ENCODE data around the gene ZBP1. TPM values are rescaled to one million over a fixed set of nuclear protein-coding genes. Genes with fewer than 3 reads are reported as not detected.

ZBP1 gene
- total and polyA plus RNA-seq, 3 donors from 2014 or later: 0.31 to 0.66 TPM; not detected in 1

GRCh38 chr20:57568088-57568896 is 51.9 kb downstream of the ZBP1 start:
- 55 to 69% methylated on average over 9 to 13 of the region's 13 CpGs for WGBS, 2 donors
- intact Hi-C loops (cut with DNase I; ENCODE audit: low total_unique reads): no loop called here
- TF ChIP-seq POLR2A (IDR thresholded peaks at IDR 0.05): no peak
- TF ChIP-seq CTCF (IDR thresholded peaks at IDR 0.05): no peak

GRCh38 chr20:57567471-57568079 is 52.7 kb downstream of the ZBP1 start:
- intact Hi-C loops (cut with DNase I; ENCODE audit: low total_unique reads): no loop called here
- H3K4me1 ChIP-seq: no peaks in the 10 kb centered on the region
- no peak overlapping the region for H3K27ac ChIP-seq
- H3K4me3 ChIP-seq: no peak overlapping the region
- no peaks in the 10 kb centered on the region for H3K36me3 ChIP-seq (ENCODE audit: low read depth, missing control alignments)
- DNase-seq: no peak
- H3K27me3 ChIP-seq: no peaks in the 10 kb centered on the region
- WGBS, 2 donors: 86 to 88% methylated on average over 8 to 9 of the region's 9 CpGs
- TF ChIP-seq CTCF (IDR thresholded peaks at IDR 0.05) (no peak), POLR2A (IDR thresholded peaks at IDR 0.05) (no peak)
- H3K9me3 ChIP-seq: no peaks in the 10 kb centered on the region

More at GRCh38 chr20:57568088-57568896, 51.9 kb downstream of the ZBP1 start:
- H3K4me1 ChIP-seq: no peaks in the 10 kb centered on the region
- no peaks in the 10 kb centered on the region for H3K36me3 ChIP-seq (ENCODE audit: low read depth, missing control alignments)
- no peak for DNase-seq
- H3K27ac ChIP-seq: no peak overlapping the region
- H3K9me3 ChIP-seq: no peaks in the 10 kb centered on the region
- no peaks in the 10 kb centered on the region for H3K27me3 ChIP-seq
- H3K4me3 ChIP-seq: no peak overlapping the region

GRCh38 chr20:57566803-57567459 is 53.3 kb downstream of the ZBP1 start:
- H3K27ac ChIP-seq: no peak overlapping the region
- H3K36me3 ChIP-seq (ENCODE audit: low read depth, missing control alignments): no peaks in the 10 kb centered on the region
- no peaks in the 10 kb centered on the region for H3K27me3 ChIP-seq
- H3K9me3 ChIP-seq: no peaks in the 10 kb centered on the region
- no peaks in the 10 kb centered on the region for H3K4me1 ChIP-seq
- 81 to 83% methylated on average over 10 of the region's 10 CpGs for WGBS, 2 donors
- intact Hi-C loops (cut with DNase I; ENCODE audit: low total_unique reads): no loop called here
- TF ChIP-seq POLR2A (IDR thresholded peaks at IDR 0.05) (no peak), CTCF (IDR thresholded peaks at IDR 0.05) (no peak)
- DNase-seq: no peak
- no peak overlapping the region for H3K4me3 ChIP-seq

- DNase-seq: no peak
- intact Hi-C loops (cut with DNase I; ENCODE audit: low total_unique reads): no loop called here
- WGBS, 2 donors: 32 to 52% methylated on average over 1 of the region's 1 CpG
- Histone ChIP-seq H3K4me1 (no peaks in the 10 kb centered on the region), H3K27ac (no peak overlapping the region), H3K36me3 (ENCODE audit: low read depth, missing control alignments) (no peaks in the 10 kb centered on the region), H3K9me3 (no peaks in the 10 kb centered on the region), H3K27me3 (no peaks in the 10 kb centered on the region), H3K4me3 (no peak overlapping the region)
- no peak for TF ChIP-seq CTCF (IDR thresholded peaks at IDR 0.05)
- TF ChIP-seq POLR2A (IDR thresholded peaks at IDR 0.05): no peak
Measured at GRCh38 chr20:57566399-57566798, 53.8 kb downstream of the ZBP1 start.

Data from testis (tissue), 3 donors.